PC-9 (cell line): ENCODE data around the gene RCOR1. TPM values are rescaled to one million over a fixed set of nuclear protein-coding genes. Genes with fewer than 3 reads are reported as not detected.

ENCODE experiments used
- BruUV-seq: library from RNA; stranded (reverse); fragments of 400-500 nt; replicated peaks from 2 replicates; lab custom pipeline; 2021; lab: Mats Ljungman, UMichigan
- CTCF ChIA-PET: fragments of 300-600 bp; sonication (Branson Sonifier 250); formaldehyde crosslinking; loops from one replicate; lab custom pipeline; 2022; ENCODE audit warnings: antibody characterized with exemption; lab: Charles Lee
- POLR2A ChIA-PET: fragments of 300-600 bp; sonication (Branson Sonifier 250); formaldehyde crosslinking; loops from one replicate; lab custom pipeline; 2022; ENCODE audit warnings: antibody characterized with exemption; ENCODE audit not compliant: unreplicated experiment; lab: Charles Lee
- DNase-seq, 2 experiments: peaks; one replicate each; pipeline versions ENCODE4 v3.0.0 to v3.0.0-alpha.2; 2015 to 2022; ENCODE audit warnings: mixed read lengths in 1 of 2
- H2AFZ ChIP-seq: fragments of 200-600 bp; sonication (generic); 2 replicates; pipeline ENCODE4 v1.8.1; 2017; ENCODE audit warnings: antibody characterized with exemption
- H3F3A ChIP-seq: fragments of 200-600 bp; sonication (generic); 2 replicates; pipeline ENCODE4 v1.8.1; 2017; ENCODE audit warnings: antibody characterized with exemption, mild to moderate bottlenecking, low read depth; ENCODE audit not compliant: insufficient read depth
- H3K27ac ChIP-seq: fragments of 200-600 bp; sonication (generic); 2 replicates; pipeline ENCODE4 v1.6.1; 2016; ENCODE audit warnings: mixed run types
- H3K27me3 ChIP-seq: fragments of 200-600 bp; sonication (generic); 2 replicates; pipeline ENCODE4 v1.6.1; 2016; ENCODE audit warnings: low read depth, mixed run types; ENCODE audit not compliant: insufficient read depth
- H3K36me3 ChIP-seq: fragments of 200-600 bp; sonication (generic); 2 replicates; pipeline ENCODE4 v1.6.1; 2016; ENCODE audit warnings: low read depth, mixed run types
- H3K4me1 ChIP-seq: fragments of 200-600 bp; sonication (generic); replicated peaks from 2 replicates; pipeline ENCODE4 v1.6.1; 2016; ENCODE audit warnings: mixed run types; ENCODE audit not compliant: insufficient read depth
- H3K4me2 ChIP-seq: fragments of 200-600 bp; sonication (generic); 2 replicates; pipeline ENCODE4 v1.6.1; 2017; ENCODE audit warnings: mixed run types
- H3K4me3 ChIP-seq: fragments of 200-600 bp; sonication (generic); 2 replicates; pipeline ENCODE4 v1.6.1; 2016; ENCODE audit warnings: mixed run types
- H3K79me2 ChIP-seq: fragments of 200-600 bp; sonication (generic); 2 replicates; pipeline ENCODE4 v1.6.1; 2017; ENCODE audit warnings: low read depth, mixed run types
- H3K9me2 ChIP-seq: fragments of 200-600 bp; sonication (generic); 2 replicates; pipeline ENCODE4 v1.8.1; 2017; ENCODE audit warnings: mild to moderate bottlenecking; ENCODE audit not compliant: insufficient read depth
- H3K9me3 ChIP-seq: fragments of 200-600 bp; sonication (generic); 2 replicates; pipeline ENCODE4 v1.8.1; 2016; ENCODE audit warnings: low read depth; ENCODE audit not compliant: insufficient read depth
- H4K20me1 ChIP-seq: fragments of 200-600 bp; sonication (generic); 2 replicates; pipeline ENCODE4 v1.8.1; 2017; ENCODE audit not compliant: insufficient read depth
- EZH2 ChIP-seq: fragments of 200-600 bp; sonication (generic); IDR thresholded peaks from 2 replicates; pipeline ENCODE4 v1.8.0; 2017; ENCODE audit warnings: antibody characterized with exemption, low read depth
- intact Hi-C: fragments of 100-400 bp; cut with micrococcal nuclease; formaldehyde crosslinking; loops from one replicate; pipeline ENCODE4 v1.10.0; 2022; ENCODE audit not compliant: unreplicated experiment
- total RNA-seq: library from RNA; stranded (reverse); gene quantifications from 2 replicates; pipeline ENCODE4 v1.2.3, GENCODE V29; 2021
- TF ChIP-seq, protein P1 (sequence below): fragments of 200-600 bp; sonication (generic); conservative IDR thresholded peaks from 2 replicates; pipeline ENCODE4 v1.6.1; 2017; ENCODE audit warnings: mixed run types, antibody characterized with exemption, mild to moderate bottlenecking, moderate library complexity

Gene RCOR1
- total RNA-seq, 1 experiment from 2014 or later = 67.2 TPM

DNA sequence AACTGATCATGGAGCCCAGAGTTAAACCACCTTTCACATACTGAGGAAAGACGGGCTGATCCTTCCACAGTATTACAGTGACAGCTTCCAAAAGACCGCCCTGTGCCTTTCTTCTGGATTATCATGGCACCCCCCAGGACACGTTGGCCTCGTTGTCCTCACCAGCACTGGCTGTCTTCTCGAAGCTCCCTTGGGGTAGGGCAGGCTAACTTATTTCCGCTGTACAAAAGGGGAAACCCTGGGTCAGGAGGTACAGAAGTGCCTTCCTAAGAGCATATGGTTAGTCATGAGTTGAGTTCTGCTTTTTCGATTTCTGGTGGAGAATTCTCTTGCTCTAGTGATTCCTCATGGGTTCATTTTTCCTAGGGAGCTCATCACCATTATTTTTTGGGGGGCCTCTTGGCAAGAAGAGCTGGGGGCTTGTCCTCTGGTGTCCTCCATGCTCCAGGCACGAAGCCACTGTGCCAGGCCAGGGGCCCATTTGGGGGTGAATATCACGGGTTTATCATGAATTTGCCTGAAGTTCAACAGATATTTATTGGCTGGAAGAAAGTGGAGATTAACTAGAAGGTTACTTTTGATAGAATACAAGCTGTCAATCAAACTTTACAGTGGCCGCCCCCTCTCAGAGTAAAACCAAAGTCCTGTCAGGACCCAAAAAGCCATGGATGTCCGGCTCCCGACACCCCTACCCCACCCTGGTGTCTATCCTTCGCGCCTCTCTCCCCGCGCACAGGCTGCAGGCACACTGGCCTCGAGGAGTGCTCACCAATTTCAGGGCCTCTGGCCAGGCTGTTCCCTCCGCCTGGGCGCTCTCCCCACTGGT is 176.0 kb downstream of the RCOR1 start:
- Histone ChIP-seq H2AFZ (no peak overlapping the region), H4K20me1 (no peaks in the 10 kb centered on the region), H3K27me3 (peaks cover 11% of the 10 kb centered on the region), H3K36me3 (no peaks in the 10 kb centered on the region), H3K27ac (no peak overlapping the region), H3K4me1 (no peaks in the 10 kb centered on the region), H3K9me2 (no peaks in the 10 kb centered on the region), H3F3A (0 out of 2 replicates have a peak, but pooled peaks cover 4% of the 10 kb centered on the region), H3K9me3 (no peaks in the 10 kb centered on the region), H3K79me2 (no peaks in the 10 kb centered on the region), H3K4me2 (no peak overlapping the region), H3K4me3 (no peak overlapping the region)
- POLR2A ChIA-PET = interaction anchor here (0.6 kb wide), 1 partner anchor 200 kb away, joined by 3 read pairs; no protein-coding TSS in a partner anchor
- BruUV-seq = no TSS peak
- no peak for TF ChIP-seq EZH2
- TF ChIP-seq, protein P1, sequence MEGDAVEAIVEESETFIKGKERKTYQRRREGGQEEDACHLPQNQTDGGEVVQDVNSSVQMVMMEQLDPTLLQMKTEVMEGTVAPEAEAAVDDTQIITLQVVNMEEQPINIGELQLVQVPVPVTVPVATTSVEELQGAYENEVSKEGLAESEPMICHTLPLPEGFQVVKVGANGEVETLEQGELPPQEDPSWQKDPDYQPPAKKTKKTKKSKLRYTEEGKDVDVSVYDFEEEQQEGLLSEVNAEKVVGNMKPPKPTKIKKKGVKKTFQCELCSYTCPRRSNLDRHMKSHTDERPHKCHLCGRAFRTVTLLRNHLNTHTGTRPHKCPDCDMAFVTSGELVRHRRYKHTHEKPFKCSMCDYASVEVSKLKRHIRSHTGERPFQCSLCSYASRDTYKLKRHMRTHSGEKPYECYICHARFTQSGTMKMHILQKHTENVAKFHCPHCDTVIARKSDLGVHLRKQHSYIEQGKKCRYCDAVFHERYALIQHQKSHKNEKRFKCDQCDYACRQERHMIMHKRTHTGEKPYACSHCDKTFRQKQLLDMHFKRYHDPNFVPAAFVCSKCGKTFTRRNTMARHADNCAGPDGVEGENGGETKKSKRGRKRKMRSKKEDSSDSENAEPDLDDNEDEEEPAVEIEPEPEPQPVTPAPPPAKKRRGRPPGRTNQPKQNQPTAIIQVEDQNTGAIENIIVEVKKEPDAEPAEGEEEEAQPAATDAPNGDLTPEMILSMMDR = no peak
- CTCF ChIA-PET = no interaction called here
- DNase-seq = no peak
- intact Hi-C loops = no loop called here

DNA sequence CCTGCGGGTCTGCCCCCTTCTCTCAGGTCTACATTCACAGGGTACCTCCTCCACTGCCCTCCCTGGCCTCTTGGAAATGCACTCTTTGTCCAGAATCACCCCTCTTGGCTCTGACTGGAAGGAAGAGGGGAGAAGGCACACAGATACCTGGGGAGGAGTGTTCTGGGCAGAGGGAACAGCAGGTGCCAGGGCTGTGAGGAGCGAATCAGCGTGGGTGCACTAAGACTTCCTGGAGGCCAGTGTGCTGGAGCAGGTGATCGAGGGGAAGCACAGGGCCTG is 176.5 kb downstream of the RCOR1 start:
- Histone ChIP-seq H2AFZ (no peak overlapping the region), H3K4me1 (no peaks in the 10 kb centered on the region), H3K27ac (no peak overlapping the region), H3K9me2 (no peaks in the 10 kb centered on the region), H3K36me3 (no peaks in the 10 kb centered on the region), H3K4me2 (no peak overlapping the region), H4K20me1 (no peaks in the 10 kb centered on the region), H3K27me3 (peaks cover 11% of the 10 kb centered on the region), H3K9me3 (no peaks in the 10 kb centered on the region), H3F3A (0 out of 2 replicates have a peak, but pooled peaks cover 6% of the 10 kb centered on the region), H3K4me3 (no peak overlapping the region), H3K79me2 (no peaks in the 10 kb centered on the region)
- intact Hi-C loops = no loop called here
- POLR2A ChIA-PET = interaction anchor here (0.6 kb wide), 1 partner anchor 201 kb away, joined by 3 read pairs; no protein-coding TSS in a partner anchor
- no peak for TF ChIP-seq EZH2
- TF ChIP-seq, protein P1 = no peak
- DNase-seq = no peak
- BruUV-seq = no TSS peak
- CTCF ChIA-PET = no interaction called here

DNA sequence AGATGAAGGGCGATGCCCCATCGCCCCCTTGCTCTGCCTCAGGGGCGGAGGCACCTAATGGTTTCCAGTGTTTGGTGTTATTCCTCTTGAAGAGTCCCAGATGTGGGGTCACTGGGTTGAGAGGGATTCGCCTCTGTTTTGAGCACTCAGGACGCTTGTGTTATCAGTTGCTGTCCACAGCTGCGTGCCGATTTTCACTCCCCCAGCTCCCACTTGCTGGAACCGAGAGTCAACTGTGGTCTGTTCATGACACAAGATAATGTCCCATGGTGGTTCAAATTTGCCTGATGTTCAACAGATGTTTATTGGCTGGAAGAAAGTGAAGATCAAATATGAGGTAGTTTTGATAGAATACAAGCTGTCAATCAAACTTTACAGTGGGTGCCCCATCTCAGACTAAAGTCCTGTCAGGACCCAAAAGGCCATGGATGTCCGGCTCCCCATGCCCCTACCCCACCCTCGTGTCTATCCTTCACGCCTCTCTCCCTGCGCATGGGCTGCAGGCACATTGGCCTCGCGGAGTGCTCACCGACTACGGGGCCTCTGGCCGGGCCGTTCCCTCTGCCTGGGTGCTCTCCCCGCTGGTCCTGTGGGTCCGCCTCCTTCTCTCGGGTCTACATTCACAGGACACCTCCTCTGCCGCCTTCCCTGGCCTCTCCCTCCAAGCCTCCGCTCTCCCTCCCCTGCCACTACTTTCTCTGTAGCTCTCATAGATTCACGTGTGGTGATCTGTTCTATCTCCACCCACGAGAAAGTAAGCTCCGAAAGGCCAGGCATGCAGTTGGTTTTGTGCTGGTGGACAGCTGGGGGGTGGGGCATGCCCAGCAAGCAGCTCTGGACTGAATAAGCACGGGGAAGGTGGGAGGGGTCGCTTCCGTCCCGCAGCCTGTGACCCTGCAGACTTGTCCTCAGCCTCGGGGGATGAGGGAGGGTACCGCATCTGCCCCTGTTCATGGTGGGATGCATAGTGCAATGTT is 178.0 kb downstream of the RCOR1 start:
- Histone ChIP-seq H3K4me1 (no peaks in the 10 kb centered on the region), H3K9me2 (no peaks in the 10 kb centered on the region), H3K36me3 (no peaks in the 10 kb centered on the region), H3K27me3 (peaks cover 11% of the 10 kb centered on the region), H3K4me2 (no peak overlapping the region), H3F3A (peaks cover 10% of the 10 kb centered on the region), H4K20me1 (no peaks in the 10 kb centered on the region), H3K27ac (no peak overlapping the region), H3K9me3 (no peaks in the 10 kb centered on the region), H3K79me2 (no peaks in the 10 kb centered on the region), H3K4me3 (no peak overlapping the region), H2AFZ (no peak overlapping the region)
- intact Hi-C loops = loop anchor here (10.0 kb wide), 1 partner anchor 304 kb away; no protein-coding TSS in a partner anchor
- TF ChIP-seq, protein P1 = no peak
- no peak for TF ChIP-seq EZH2
- POLR2A ChIA-PET = no interaction called here
- CTCF ChIA-PET = interaction anchor here (0.5 to 1.1 kb wide), 3 partner anchors 77 to 719 kb away, joined by 3 to 5 read pairs (median 4); no protein-coding TSS in a partner anchor
- no TSS peak for BruUV-seq
- no peak for DNase-seq
